GM19463 (cell line): ENCODE measurements around the gene TIMP2.

Experiments
- ATAC-seq: cut with Tn5 transposase; IDR thresholded peaks from one replicate; pipeline ENCODE4 v1.9.1; 2021; ENCODE audit warnings: mild to moderate bottlenecking, moderate library complexity; ENCODE audit not compliant: unreplicated experiment

Gene TIMP2

DNA sequence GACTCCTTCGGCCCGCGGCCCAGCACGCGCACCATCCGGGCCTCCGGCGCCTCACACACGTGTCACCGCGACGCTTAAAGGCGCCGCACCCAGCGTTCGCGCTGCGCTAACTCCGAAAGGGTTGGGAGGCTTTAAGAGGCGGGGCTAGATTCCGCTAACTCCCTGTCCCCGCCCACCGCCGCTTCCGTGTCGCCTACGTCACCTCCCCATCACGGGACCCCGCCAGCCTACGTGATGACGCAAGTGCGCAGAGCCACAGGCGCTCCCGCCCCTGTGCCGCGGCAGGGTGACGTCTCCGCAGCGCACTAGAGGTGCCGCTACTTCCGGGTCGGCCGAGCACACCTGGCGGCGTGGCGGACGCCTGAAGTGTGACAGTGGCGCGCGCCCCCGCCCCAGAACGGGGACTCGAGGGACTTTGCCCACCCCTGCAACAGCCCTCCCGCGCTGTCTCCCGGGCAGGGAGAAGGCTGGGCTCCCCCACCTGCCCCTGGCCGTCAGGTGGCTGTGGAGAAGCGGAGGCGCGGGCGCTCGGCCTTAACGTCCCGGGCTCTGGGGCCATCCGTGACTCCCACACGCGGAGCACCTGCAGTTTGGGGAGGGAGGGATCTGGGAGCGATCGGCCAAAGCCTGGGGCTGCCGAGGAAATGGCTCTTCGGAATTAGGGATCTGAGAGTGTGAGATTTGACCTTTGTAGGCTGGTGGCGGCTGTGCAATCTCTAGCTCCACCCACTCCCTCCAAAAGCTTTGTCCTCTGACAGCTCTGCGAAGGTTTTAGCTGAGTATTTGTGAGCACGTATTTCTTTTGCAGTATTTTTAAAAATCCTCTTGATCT lies 84.2 kb downstream of the TIMP2 start, which contains the start of gene USP36:
Gene USP36 (minus strand): TSS at position 35 of the 832 bp plus-strand sequence. CDS start 4,451 bp downstream, outside the sequence.
- peak; percentile 85 for ATAC-seq

DNA sequence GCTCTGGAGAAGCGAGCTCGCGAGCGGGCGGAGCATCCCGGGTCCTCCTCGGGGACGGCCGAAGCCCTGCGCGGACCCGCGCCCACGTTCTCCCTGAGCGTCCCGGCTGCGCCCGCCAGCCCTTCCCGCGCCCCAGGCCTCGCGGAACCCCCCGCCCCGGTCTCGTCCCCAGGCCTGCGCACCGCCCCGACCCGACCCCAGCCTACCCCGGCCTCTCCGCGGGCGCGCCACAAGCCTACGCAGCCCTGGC lies 84.7 kb downstream of the TIMP2 start:
- no peak for ATAC-seq

DNA sequence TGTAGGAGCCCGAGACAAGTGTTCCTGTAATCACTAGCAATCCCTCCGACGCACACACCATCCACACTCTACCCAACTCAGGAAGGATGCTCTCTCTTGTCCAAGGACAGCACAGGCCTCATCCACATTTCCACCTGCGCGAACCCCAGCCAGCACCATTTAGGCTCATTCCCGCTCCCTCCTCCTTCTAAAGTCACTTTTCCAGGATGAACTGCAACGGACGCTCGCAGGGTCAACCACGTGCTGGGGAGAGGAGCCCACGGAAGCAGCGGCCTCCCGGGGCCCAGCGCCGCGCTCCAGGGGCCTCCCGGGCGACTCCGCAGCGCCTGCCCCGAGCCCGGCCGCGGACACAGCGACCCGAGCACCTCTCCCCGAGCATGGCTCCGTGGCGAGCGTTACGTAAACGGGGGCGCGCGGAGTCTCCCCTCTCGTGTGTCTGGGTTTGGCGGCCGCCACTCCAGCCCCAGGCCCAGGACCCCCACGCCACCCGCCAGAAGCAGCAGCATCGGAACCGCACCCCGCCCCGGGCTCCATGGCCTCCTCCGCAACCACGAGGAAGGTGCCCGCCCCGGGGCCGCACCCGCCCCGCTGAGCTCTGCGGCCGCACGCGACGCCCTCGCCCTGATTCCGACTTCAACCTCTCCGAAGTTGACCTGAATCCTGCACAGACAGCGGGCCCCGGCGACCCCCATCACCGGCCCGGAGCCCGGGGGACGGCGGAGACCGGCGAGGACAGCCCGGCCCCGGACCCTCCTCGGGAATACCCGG lies 85.2 kb downstream of the TIMP2 start:
- peak; percentile 2 for ATAC-seq

DNA sequence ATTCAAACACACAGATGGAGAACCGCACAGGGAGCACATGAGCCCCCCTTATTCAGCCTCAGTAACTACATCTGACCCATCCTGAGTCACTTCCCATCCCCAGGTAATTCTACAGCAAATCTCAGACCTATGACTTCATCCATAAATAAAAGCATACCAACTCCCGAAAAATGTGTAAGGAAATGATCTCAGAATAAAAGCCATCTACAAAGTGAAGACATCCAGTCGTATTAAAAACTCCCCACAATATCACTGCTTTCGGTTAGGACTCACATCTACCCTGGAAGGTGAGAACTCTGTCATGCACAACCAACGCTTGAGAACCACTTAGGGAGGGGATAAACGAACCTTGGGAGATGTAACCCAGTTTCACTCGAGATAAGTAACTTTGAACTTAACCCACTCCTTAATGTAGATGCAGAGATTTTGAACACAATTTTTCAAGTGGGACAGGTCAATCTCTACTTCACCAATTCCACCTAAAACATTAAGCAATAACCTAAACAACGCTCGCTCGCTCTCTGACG lies 85.9 kb downstream of the TIMP2 start:
- ATAC-seq = no peak

DNA sequence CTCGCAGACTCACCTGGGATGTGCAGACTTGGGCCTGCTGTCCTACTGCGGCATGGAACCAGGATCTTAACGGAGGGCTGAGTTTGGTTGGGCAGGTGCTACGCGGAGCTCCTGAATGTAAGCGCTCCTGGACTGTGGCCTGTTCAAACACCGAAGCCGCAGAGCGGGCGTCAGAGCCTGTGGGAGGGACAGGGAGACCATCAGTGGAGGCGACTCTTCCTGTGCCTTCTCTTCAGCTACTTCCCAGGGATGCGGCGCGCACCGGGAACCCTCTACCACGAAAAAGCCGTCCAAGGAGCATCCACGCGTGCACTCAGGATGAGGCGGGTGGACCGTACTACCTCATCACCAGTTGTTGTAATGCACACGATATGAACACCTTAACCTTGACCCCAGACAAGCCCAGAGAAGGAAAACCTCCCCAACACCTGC lies 86.6 kb downstream of the TIMP2 start:
- ATAC-seq = no peak

DNA sequence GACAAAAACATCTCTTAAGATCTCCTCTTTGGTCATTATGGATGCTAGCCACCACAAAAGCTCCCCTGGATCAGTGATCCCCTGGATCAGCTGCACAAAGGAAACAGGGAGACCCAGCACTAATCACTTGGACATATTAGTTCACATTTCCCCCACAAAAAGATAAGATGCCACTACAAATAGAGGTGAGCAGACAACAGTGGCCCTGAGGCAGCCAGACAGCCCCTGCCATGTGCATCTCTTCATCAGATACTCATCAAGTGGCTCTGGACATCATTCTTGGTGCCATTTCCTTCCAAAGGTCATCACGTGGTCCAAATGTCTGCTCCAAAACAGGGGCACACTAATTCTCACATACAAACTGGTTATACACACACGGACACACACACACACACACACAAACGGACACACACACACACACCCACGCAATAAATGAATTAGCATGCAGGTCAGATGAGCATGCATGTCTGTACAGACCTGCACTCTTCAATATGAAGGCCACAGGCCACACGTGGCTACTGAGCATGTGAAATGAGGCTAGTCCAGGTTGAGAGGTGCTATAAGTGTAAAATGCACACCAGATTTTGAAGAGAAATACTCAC lies 88.7 kb downstream of the TIMP2 start:
- ATAC-seq = no peak

DNA sequence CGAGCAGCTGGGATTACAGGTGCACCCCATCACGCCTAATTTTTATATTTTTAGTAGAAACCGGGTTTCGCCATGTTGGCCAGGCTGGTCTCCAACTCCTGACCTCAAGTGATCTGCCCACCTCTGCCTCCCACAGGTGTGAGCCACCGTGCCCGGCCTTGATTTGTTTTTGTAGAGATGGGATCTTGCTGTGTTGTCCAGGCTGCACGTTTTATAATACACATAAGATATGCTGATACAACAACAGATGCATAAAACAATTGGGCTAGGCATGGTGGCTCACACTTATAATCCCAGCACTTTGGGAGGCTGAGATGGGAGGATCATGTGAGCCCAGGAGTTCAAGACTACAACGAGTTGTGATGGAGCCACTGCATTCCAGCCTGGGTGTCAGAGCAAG lies 90.6 kb downstream of the TIMP2 start:
- no peak for ATAC-seq

DNA sequence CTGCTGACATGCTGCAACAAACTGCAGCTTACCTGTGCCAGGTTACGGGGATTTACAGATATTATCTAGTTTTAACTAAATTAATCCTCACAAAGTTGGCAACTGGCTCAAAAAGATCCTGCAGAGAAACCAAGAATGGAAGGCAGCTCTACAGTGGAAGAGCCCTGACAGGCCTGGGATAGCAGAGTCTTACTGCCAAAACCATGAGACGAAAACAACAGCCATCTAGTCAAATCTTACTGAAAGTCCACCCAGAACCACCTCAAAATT lies 92.7 kb downstream of the TIMP2 start:
- ATAC-seq = no peak

DNA sequence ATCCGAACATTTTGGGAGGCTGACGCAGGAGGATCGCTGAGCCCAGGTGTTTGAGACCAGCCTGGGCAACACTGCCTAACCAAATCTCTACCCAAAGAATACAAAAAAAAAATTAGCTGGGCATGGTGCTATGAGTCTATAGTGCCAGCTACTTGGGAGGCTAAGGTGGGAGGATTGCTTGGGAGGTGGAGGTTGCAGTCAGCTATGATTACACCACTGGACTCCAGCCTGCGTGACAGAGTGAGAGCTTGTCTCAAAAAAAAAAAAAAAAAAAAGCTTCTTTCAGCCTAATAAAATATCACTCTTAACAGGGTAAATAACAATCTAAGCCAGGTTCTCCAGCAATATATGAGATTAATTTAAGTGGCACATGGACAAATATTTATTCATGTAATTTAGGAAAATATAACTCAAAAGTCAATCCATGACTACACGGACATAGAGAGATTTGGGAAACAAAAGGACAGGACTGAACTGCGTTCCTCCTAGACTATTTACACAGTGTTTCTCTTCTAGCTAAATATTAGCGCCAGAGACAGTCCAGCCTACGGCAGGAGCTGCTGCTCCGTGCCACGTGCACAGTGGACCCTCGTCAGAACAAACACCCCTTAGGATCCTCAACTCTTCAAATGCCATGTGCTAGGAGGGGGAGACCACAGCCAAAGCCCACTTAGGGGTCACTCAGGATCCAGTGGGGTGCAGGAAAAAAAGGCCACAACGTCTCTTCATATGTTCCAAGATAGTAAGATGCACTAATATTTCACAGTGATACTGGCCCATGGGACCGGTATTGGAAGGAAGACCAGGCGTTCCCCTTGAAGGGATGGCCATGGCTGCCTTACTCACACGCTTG lies 93.3 kb downstream of the TIMP2 start:
- no peak for ATAC-seq

DNA sequence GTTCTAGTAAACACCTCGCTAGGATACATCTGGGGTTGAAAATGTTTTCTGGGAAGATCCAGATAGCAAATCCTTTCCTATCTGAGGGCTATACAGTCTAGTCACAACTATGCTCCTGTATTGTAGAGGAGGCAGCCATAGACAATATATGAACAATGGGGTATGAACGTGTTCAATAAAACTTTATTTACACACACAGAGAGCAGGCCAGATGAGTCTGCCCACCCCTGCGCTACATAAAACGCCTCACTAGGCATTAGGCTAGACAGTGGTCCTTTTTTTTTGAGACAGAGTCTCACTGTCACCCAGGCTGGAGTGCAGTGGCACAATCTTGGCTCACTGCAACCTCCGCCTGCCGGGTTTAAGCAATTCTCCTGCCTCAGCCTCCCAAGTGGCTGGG lies 95.7 kb downstream of the TIMP2 start:
- no peak for ATAC-seq

DNA sequence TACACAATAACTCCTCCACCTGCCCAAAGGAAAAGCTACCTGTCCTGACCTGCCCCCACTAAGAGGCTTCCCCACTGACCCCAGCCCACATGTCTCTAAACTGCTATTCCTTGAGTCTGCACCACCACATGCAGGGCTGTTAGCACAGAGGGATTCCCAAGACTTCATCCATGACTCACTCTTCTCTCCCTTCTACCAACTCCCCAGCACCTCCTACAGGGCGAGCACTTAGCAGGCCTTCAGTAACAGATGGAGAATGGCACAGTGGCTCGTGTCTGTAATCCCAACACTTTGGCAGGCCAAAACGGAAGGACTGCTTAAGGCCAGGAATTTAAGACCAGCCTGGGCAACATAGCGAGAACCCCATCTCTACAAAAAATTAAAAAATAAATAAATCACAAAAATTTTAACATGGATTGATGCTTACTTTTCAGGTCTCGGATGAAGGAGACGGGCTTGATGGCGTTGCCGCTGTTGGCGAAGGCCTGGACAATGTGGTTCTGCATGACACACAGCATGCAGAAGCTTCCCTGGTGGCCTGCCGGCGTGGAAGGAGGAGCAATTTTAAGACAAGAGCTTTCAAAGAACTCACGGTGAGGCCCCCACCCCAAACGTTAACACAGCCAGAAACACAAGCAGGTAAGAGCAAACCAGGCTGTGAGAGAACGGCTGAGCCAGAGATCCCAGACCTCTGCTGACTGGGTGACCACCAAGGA lies 96.6 kb downstream of the TIMP2 start:
- ATAC-seq = no peak

DNA sequence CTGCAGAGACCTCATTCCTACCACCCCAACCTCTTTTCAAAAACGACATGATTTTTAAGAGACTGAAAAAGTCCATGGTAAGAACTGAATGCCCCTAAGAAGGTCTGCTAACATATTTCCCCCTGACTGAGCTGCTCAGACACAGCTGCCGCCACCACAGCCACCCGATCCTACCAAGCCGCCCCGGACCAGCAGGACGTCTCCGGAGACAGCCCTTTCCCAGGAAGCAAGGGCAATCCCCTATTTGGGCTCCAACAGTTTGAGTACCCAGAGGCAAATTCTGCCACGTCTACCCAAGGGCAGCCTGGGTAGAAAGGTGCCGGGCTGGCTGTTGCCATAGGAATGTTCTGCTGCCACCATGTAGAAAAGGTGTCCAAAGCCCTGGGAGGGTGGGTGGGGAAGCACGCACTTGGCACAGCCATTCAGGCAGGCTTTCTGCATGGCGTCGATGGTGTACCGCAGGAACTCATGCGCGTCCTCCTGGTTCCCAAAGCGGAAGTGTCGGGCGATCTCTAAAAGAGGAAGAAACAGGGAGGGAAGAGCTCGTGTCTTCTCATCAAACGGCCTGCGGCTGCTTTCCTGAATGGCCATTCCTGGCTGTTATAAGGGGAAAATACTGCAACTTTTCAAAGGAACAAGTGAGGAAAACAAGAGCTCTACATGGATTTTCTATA lies 98.2 kb downstream of the TIMP2 start:
- ATAC-seq = no peak

DNA sequence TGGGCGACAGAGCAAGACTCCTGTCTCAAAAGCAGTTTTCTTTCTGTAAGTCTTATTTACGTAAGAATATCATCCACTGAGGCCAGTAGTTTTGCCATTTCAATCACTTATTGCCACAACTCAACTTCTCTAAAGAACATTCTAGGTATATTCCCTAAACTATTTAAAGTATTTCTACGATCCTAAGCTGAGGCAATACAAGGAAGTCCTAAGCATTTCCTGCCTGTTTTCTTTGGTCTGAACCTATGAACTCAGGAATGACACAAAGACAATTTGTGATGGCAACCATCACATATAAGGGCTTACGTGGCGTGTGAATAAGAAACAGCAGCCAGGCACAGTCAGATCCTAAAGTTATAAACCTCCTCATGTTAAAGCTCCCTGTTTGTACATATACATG lies 98.8 kb downstream of the TIMP2 start:
- ATAC-seq = no peak

DNA sequence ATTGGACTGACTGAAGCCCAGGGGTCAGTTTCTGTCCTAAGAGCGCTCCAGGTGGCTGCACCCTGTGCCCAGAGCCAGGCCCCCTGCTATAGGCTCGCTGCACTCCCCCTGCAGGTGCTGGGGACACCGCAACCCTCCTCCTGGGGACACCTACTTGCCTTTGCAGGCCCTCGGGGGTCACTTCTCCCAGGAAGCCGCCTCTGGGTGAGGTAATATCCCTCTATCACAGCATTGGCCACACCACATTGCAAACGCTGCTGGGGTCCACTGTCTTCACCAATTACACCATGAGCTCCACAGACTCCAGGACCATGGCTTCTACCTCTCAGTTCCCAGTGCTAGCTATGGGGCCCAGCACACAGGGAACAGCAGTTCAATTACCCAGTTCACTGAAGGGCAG lies 99.5 kb downstream of the TIMP2 start:
- ATAC-seq = no peak

DNA sequence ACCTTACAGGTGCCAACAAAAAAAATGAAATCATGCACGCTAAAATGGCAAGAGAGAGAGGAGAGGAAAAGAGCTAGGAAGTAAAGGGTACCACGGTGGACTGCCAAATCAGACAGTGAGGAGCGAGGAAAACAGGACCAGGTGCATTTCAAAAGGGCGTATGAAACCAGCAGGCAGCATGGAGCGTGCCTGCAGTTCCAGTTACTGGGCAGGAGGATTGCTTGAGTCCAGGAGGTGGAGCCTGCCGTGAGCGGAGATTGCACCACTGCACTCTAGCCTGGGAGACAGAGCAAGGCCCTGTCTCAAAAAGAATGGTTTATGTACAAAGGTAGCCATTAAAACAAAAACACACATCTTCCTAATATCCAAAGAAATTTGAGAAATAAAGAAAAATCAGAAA lies 100.9 kb downstream of the TIMP2 start:
- no peak for ATAC-seq

DNA sequence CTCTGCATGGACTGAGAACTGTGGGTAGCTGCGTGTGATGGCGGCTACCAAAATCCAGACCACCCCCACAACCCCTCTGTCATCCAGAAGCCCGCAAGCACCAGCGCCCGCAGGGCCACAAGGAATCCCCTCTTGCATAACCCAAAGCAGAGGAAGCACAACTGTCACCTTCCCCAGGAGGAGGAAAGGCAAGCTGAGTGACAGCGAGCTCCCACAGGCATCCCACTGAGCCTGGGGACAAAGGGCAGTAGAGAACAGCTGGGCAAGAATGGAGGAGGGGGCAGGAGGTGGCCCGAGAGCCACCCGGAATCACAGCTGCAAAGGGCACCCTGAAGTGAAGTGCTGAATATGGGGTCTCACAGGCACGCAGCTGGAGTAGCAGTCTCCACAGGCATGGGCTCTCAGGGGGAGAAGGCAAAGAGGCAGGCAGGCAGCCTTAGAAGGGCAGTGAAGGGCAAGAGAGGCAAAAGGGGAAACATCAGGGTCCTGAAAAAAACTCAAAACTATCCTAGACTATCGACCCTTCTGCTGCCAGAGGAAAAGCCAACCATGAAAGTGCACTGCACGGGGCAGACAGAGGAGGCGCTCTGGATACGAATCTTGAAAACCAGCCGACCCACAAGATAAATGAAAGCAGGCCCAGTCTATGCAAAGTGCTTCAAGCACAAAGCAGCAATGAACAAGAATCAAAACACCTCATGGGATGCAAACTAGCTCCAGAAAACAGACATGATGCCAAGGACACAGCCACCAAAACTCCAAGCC lies 101.7 kb downstream of the TIMP2 start:
- no peak for ATAC-seq

DNA sequence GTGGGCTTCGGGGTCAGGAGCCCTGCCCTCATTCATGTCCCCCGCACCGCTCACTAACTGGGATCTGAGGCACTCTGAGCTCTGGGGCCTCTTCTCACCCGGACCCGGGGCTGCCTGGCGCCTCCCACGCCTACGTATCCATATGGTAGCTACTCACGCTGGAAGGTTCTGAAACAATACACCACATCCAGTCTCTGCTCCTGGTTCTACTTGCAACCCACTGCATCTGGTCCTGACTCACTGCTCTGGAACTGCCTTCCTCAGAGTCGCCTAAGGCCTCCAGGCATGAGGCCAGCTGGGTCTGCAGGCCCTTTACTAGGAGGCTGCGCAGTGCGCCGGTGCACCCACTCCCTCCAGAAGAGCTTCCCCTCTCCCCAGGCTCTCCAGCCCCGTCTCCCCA lies 102.6 kb downstream of the TIMP2 start:
- no peak for ATAC-seq

DNA sequence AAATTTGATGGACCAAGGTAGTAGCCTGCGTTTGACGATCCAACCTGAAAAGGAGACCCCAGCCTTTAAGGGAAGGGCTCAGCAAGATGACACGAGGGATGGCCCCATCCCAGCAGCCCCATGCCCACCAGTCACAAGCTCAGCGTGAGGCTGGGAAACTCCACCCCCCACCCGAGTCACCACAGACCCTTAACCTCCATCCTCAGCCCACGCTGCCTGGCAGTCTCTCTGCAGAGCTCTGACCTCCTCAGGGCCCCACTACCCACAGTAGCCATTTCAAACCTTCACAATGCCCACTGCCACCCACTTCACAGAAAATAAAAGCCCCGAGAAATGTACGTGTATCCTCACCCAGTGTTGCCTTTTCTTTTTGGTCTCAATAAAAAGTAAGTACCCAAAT lies 103.2 kb downstream of the TIMP2 start:
- ATAC-seq = no peak

DNA sequence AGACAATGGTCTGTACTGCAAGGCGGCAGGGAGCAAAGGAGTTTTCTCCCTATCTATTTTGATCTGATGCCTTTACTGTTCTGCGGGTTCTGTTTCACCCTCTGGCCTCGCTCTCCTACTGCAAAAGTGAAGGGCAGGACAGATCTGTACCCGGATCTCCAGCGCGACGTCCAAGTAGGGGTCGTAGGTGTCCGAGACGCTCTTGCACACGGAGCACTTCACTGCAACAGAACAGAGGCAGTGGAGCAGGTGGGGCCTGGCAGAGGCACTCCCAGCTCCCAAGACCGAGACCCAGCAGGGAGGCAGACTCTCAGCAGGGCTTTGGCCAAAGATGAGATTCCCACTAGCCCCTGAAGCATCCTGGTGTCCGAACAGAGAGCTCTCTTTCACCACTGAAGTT lies 104.3 kb downstream of the TIMP2 start:
- no peak for ATAC-seq
